ENCODE data around the gene MT1E.

MT1E gene

GRCh38 chr16:56628486-56629350 lies 3.1 kb downstream of the MT1E start:
- no peak for DNase-seq

GRCh38 chr16:56629531-56629930 lies 4.0 kb downstream of the MT1E start:
- no peak for DNase-seq

GRCh38 chr16:56630134-56630533 lies 4.6 kb downstream of the MT1E start:
- no peak for DNase-seq

- DNase-seq = no peak
These were observed 5.6 kb downstream of the MT1E start for GRCh38 chr16:56631197-56631596.

- no peak for DNase-seq
These were observed 6.2 kb downstream of the MT1E start for GRCh38 chr16:56631832-56632155.

- DNase-seq = no peak
These were observed 6.7 kb downstream of the MT1E start, which contains the start of gene MT1M for GRCh38 chr16:56632156-56632847. Gene MT1M (plus strand): TSS chr16:56632659. CDS start chr16:56632732, 73 bp downstream.

GRCh38 chr16:56632848-56633365 lies 7.3 kb downstream of the MT1E start:
- no peak for DNase-seq

- no peak for DNase-seq
These were observed 8.0 kb downstream of the MT1E start for GRCh38 chr16:56633535-56633934.

GRCh38 chr16:56634715-56635440 lies 9.3 kb downstream of the MT1E start:
- no peak for DNase-seq

GRCh38 chr16:56635441-56635967 lies 9.9 kb downstream of the MT1E start:
- DNase-seq = no peak

GRCh38 chr16:56636616-56637413 lies 11.2 kb downstream of the MT1E start:
- DNase-seq = no peak

GRCh38 chr16:56637814-56638750 lies 12.5 kb downstream of the MT1E start, which contains the start of gene MT1A:
Gene MT1A (plus strand): TSS chr16:56638666. CDS start chr16:56638739, 73 bp downstream.
- DNase-seq = no peak

- no peak for DNase-seq
These were observed 13.5 kb downstream of the MT1E start for GRCh38 chr16:56639045-56639444.

GRCh38 chr16:56640076-56640475 lies 14.5 kb downstream of the MT1E start:
- no peak for DNase-seq

- DNase-seq = no peak
These were observed 15.6 kb downstream of the MT1E start for GRCh38 chr16:56641166-56641565.

- peak; percentile 89 for DNase-seq
These were observed 17.6 kb downstream of the MT1E start for GRCh38 chr16:56643080-56643778.

GRCh38 chr16:56643833-56644232 lies 18.3 kb downstream of the MT1E start:
- DNase-seq = no peak

- DNase-seq = no peak
These were observed 19.7 kb downstream of the MT1E start for GRCh38 chr16:56645311-56645710.

GRCh38 chr16:56645838-56646237 lies 20.3 kb downstream of the MT1E start:
- DNase-seq = no peak

Measured in activated CD8-positive, alpha-beta memory T cell treated with anti-CD3 and anti-CD28 coated beads for 24 hours (primary cell).